ENCODE measurements around the gene GYS2.

DNA sequence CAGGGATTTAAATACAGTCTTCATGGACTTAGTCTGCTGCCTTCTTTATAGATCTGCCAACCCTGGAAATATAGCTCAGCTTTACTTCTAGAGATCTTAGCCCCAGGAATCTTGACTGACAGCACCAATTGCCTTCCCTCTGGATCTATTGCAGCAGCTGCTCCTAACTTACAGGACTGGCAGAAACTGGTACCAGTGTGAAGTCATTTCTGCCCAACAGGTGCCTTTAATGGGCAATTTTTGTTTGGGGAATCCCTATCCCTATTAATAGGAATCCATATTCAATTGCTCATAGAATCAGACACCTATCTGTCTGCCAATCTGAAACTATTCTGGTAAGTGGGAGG is 51.3 kb downstream of the GYS2 start:
- TF ChIP-seq, protein P1, sequence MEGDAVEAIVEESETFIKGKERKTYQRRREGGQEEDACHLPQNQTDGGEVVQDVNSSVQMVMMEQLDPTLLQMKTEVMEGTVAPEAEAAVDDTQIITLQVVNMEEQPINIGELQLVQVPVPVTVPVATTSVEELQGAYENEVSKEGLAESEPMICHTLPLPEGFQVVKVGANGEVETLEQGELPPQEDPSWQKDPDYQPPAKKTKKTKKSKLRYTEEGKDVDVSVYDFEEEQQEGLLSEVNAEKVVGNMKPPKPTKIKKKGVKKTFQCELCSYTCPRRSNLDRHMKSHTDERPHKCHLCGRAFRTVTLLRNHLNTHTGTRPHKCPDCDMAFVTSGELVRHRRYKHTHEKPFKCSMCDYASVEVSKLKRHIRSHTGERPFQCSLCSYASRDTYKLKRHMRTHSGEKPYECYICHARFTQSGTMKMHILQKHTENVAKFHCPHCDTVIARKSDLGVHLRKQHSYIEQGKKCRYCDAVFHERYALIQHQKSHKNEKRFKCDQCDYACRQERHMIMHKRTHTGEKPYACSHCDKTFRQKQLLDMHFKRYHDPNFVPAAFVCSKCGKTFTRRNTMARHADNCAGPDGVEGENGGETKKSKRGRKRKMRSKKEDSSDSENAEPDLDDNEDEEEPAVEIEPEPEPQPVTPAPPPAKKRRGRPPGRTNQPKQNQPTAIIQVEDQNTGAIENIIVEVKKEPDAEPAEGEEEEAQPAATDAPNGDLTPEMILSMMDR (IDR thresholded peaks at IDR 0.05; ENCODE audit: insufficient read depth, low read depth, low read length), result no peak
- TF ChIP-seq EZH2 (IDR thresholded peaks at IDR 0.05; ENCODE audit: insufficient read depth, low read length), result no peak

Data from astrocyte (in vitro differentiated cells and primary cell).